SK-N-MC (cell line): Measurements from ENCODE around the gene GLB1L3.

Experiments
- EZH2 ChIP-seq: fragments of 200-600 bp; sonication (generic); IDR thresholded peaks from one replicate; pipeline ENCODE4 v1.6.1; 2017; ENCODE audit warnings: antibody characterized with exemption
- POLR2AphosphoS5 ChIP-seq: IDR thresholded peaks from 2 replicates; pipeline ENCODE4 v1.6.1; 2012; ENCODE audit warnings: mild to moderate bottlenecking, low read depth, low read length, borderline replicate concordance

DNA sequence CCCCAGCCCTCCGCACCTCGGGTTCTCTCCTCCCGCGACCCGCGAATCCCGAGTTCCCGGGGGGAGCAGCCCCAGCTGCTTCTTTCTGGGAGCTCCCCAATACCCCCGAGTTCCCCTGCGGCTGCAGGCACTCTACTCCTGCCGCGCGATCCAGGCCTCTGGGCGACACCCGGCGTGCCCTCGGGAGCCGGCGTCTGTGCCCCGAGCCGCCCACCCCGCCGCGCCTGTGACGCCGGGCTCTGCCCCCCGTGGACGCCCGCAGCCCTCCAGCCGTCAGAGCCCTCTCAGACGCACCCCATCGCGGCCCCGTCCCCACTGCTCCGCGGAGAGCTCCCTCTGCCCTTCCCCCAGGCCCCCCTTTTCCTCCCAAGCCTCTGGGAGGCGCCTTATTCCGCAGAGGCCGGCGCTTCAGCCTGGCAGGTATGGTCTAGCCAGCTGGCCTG lies 56.0 kb downstream of the GLB1L3 start:
- TF ChIP-seq POLR2AphosphoS5 (no peak), EZH2 (no peak)
